SIG-M5 treated with dmso at 0.1 percent for 504 hours (cell line): ENCODE measurements around the gene CCDC170.
A peak's percentile ranks its signal among the peaks of the same experiment; 100 is the strongest.
"Not testable (repeated sequence)": the region's sequence is repeated elsewhere in the genome, so short reads cannot be mapped to it uniquely, and the experiment has no call there.

ENCODE experiments used
- DNase-seq: peaks from one replicate; lab custom pipeline; 2025; ENCODE audit not compliant: unreplicated experiment; lab: John Stamatoyannopoulos, UW

The CCDC170 gene

DNA sequence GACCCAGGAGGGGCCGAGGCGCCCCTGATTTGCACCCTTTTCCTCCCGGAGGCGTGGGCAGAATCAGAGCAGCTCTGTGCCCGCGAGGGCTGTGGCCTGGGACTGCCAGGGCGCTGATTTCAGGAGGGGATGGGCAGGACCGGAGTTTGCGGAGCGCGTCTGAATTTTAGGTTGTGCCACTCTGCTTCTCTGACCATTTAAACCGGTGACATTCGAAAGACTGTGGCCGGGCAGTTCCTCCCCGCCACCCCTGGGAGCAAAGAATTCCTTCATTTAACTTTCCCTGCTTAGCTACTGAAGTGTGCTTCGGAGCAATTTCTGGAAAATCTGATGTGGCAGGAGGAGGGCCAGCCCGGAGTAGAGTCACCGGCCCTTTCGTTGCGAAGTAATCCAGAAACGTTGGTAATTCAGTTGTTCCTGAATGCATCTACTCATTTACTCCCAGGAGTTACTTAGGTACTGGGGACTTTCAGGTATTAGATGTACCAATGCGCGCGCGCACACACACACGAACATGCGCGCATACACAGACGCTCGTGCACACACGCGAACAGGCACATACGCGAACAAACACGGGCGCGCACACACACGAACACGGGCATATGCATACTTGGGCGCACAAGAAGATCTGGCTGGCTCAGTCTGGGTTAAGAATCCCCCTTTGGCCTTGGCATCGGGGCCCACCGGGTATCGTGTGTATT lies 568 bp downstream of the CCDC170 start:
- no peak for DNase-seq

DNA sequence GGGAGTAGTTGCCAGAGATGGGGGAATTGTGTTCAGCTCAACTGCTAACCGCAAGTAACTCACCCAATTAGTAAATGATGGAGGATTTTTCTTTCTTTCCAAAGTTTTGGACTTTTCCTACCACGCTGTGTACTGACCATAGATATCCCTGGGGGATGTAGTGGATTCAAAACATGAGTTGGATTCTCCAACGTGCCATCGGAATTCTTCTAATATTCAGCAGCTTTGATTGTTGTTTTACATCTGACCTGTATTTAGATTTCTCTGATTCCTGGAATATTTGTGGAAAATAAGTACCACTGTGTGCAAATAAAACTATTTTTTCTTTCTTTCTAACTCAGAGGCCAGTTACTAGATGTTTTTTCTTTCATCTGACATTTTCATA lies 1.1 kb downstream of the CCDC170 start:
- no peak for DNase-seq

DNA sequence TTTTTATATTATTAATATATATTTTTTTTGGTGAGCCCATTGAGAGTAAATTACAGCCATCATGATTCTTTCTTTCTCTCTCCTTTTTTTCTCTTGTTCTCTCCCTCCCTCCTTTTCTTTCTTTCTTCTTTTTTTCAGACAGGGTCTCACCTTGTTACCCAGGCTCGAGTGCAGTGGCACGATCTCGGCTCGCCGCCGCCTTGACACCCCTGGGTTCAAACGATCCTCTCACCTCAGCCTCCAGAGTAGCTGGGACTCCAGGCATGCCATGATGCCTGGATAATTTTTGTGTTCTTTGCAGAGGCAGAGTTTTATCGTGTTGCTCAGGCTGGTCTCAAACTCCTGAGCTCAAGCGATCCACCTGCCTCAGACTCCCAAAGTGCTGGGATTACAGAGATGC lies 1.6 kb downstream of the CCDC170 start:
- no peak for DNase-seq

DNA sequence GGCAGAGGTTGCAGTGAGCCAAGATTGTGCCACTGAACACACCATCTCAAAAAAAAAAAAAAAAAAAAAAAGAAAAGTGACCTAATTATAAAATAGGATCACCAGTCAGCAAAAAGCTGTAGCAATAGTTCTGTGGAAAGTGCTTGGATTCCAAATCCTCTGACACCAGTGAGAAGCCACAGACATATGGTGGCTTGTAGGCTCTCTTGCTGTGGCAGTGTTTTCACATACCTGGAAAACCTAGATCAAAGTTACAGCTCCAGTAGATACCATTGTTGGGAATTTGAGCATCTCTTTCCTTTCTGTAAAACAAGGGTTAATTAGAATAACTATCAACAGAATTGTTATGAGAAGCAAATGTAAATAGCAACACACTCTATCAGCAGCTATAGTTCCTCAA lies 4.1 kb downstream of the CCDC170 start:
- DNase-seq: peak; percentile 71

DNA sequence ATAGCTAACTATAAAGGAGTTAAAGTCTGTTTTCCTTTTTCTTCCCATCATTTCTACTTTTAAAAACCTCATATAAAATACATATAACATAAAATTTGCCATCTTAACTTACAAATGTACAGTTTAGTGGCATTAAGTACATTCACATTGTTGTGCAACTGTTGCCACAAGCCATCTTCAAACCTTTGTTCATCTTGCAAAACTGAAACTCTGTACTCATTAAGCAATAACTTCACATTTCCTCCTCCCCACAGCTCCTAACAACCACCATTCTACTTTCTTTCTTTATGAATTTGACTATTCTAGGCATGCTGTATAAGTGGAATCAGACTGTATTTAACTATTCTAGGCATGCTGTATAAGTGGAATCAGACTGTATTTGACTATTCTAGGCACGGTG lies 4.5 kb downstream of the CCDC170 start:
- DNase-seq: peak; percentile 91

DNA sequence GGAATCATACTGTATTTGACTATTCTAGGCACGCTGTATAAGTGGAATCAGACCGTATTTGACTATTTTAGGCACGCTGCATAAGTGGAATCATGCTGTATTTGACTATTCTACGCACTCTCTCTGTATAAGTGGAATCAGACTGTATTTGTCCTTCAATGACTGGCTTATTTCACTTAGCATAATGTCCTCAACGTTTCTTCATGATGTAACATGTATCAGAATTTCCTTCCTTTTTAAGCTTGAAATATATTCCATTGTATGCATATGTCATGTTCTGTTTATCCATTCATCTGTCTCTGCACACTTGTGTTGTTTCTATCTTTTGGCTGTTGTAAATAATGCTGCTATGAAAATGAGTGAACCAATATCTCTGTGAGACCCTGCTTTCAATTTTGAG lies 5.7 kb downstream of the CCDC170 start:
- no peak for DNase-seq

DNA sequence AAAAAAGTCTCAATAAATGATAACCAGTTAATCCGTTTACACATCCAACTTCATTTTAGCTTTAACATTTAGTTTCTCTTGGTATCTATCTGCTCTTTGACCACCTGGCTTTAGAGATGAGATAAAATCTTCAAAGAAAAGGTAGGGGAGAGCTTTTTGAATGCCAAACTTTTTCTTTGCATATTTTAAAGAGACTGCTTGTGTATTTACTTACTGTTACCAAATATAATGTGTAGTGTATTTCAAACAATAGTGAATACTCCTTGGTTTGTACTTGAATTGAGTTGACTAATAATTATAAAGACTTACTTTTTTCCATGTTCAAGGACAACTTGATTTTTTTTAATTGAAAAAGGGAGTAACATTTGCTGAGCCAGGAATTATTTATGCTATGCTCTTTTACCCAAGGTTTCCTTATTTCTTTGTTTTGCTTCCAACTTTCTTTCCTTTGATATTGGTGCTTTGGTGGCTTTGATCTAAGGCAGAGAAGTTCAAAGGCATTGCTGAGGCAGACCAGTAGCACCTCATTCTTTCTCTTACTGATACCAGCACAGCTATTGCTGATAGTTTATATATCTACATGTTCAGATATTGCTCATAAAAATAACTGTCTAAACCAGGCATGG lies 7.8 kb downstream of the CCDC170 start:
- DNase-seq: no peak

DNA sequence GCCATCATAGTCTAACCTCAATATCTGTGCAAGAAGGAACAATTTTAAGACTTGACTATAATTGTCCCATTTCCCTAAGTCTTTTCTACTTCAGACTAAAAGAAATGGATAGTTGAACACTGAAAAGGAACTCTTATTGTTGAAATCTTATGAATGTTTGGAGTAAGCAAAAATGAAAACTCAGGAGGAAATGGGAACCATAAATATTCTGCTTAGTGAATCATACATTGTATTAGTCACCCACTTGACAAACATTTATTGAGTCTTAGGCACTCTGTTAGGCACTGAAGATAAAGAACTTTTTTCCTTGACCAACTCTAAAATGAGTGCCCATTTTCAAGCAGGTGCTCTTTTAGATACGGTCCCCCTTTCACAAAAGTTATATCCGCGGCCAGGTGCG lies 8.7 kb downstream of the CCDC170 start:
- peak; percentile 7 for DNase-seq

DNA sequence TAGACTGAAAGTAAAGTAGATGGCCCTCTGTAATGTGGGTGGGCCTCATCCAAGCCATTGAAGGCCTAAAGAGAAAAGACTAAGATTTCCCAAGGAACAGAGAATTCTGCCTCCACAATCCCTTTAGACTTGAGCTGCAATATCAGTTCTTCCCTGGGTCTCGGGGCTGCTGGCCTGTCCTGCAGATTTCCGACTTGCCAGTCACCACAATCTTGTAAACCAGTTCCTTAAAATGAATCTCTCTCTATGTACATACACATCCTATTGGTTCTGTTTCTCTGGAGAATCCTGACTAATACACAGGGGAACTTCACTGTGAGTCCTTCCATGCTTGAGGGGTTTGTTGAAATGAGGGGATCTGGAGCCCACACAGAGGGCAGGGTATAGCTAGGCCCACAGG lies 12.9 kb downstream of the CCDC170 start:
- no peak for DNase-seq

DNA sequence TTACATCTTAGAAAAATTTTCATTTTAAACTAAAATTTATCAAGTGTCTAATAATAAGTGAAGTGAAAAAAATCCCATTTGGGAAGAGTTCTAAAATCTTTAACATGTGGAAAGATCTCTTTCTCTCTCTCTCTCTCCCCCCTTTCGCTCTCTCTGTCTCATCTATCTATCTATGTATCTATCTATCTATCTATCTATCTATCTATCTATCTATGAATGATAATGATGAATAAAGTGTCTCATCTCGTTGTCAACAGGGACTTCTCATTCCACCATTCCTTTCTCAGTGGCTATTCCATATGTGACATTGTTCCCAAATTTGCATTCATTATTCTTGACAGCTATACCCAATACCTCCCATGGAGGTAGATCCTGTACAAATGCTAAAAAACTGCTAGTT lies 15.2 kb downstream of the CCDC170 start:
- no peak for DNase-seq

DNA sequence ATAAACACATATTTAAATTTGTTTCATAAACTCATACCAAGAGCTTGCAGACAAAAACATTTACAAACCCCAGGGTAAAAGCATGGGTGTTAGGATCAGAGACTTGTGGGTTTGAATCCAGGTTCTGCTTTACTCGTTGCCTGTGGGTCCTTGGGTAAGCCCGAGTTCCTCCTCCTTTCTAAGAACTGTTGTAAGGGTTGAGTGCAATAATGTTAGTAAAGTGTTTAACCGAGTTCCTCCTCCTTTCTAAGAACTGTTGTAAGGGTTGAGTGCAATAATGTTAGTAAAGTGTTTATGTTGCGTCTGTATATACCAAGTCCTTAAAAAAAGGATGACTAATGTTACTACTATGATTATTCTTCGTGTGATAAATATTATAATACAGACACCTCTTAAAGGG lies 18.7 kb downstream of the CCDC170 start:
- no peak for DNase-seq

DNA sequence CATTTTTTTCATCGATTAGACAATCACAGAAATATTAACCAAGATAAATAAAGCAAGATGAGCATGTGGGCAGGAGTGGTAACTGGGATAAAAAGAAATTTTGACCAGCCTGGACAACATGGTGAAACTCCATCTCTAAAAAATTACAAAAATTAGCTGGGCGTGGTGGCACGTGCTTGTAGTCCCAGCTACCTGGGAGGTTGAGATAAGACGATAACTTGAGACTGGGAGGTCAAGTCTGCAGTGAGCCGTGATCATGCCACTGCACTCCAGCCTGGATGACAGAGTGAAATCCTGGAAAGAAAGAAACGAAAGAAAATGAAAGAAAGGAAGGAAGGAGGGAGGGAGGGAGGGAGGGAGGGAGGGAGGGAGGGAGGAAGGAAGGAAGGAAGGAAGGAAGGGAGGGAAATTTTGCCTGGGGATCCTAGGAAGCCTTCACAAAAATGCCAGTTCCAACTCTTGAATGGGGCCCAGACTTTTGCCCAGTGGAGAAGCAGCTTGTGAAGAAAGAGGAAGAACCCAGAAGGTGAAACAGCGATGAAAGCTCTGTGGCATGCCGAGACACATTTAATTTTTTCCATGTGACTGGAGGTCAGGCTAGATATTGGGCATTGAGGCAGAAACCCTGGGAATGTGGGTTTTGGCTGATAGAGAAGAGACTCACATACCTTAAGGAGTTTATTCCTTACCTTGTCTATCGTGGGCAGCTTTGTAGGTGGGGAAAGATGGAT lies 20.3 kb downstream of the CCDC170 start:
- no peak for DNase-seq

DNA sequence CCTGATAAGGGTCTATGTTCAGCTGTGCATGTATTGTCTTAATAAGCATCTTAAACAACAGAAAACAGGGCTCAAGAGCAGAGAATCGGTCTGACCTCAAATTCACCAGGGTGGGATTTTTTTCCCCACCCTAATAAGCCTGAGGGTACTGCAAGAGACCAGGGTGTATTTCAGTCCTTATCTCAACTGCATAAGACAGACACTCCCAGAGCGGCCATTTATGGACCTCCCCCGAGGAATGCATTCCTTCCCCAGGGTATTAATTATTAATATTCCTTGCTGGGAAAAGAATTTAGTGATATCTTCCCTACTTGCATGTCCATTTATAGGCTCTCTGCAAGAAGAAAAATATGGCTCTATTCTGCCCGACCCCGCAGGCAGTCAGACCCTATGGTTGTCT lies 25.2 kb downstream of the CCDC170 start:
- DNase-seq: not testable (repeated sequence)

DNA sequence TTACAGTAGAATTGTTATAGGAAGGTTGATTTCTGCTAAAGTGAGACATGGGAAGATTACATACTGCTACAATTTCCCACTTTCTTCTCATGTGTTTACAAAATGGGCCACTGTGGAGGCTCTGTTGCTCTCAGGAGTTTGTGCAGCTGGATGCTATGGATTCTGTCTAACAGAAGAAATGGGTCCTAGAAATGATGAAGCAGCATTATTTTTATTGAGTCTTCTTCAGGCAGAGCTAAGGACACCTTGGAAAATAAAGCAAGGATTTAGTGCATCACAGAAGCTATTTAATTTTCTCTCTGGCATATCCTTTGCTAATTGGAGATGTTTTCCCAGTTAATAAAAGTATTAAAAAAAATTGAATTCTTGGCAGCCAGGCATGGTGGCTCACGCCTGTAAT lies 29.2 kb downstream of the CCDC170 start:
- DNase-seq: no peak

DNA sequence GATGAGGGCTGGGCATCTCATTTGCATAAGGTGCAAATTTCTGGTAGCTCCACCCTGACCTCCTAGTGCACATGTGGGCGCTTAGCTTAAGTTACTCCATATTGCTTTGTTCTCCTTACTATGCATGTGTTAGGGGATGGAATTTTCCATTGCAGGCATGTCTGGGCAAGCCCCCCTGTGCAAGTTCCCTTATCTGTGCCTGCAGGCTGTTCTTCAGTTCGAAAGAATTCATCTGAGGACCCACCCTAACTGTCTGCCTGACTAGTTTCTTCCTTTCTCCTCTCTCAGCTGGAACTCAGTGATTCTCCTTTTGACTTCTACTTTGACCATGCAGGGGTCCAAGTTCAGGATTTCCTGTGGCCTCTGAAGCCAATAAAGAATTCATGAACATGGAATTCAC lies 30.2 kb downstream of the CCDC170 start:
- no peak for DNase-seq

DNA sequence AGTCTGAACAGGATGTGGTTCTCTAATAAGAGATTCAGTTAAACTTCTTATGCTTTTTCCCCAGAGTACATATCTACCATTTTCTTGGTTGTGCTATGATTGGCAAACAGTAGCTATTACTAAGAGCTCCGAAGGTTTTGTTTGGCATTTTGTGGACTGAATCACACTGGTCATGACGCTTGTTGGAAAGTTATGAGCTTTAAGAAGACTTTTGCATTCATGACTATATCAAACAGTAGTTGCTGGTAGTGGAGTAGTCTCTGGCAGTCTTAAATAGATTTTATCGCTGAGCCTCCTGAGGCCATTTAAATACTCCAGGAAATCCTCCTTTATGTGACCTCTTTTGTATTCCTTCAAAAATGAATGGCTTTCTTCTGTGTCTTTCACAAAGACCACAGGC lies 40.8 kb downstream of the CCDC170 start:
- DNase-seq: no peak

DNA sequence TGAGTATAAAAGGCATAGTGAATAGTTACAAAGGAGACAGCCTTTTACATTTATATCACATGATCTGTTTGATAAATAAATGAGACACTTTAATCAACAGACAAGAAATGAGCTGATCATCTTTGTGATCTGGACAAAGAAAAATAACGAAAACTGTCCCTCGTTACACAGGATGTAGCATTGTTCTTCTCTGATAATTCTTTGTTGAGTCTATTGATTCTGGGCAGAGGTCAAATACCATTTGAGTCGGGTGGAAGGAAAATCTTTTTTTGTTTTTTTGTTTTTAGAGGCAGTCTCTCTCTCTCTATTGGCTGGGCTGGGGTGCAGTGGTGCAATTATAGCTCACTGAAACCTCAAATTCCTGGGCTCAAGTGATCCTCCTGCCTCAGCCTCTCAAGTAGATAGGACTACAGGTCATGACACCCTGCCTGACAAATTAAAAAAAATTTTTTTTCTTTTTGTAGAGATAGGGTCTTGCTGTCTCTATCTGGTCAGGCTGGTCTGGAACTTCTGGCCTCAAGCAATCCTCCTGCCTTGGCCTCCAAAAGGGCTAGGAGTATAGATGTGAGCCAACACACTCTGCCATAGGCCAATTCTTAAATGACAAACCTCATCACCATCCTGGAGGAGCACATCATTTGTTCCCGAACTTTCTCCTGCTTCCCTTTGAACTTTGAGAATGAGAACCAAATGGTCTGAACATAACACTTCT lies 41.8 kb downstream of the CCDC170 start:
- DNase-seq: no peak

DNA sequence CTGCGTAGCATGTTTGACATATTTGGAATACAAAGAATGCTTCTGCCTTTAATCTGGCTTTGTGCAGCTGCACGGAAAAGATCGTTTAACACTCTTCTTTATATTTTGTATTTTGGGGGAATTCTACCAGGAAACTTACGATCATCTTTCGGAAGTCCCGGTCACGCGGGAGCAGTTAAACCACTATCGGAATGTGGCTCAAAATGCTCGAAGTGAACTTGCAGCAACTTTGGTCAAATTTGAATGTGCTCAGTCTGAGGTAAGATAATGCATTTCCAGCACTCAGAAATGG lies 42.3 kb downstream of the CCDC170 start:
- DNase-seq: no peak

DNA sequence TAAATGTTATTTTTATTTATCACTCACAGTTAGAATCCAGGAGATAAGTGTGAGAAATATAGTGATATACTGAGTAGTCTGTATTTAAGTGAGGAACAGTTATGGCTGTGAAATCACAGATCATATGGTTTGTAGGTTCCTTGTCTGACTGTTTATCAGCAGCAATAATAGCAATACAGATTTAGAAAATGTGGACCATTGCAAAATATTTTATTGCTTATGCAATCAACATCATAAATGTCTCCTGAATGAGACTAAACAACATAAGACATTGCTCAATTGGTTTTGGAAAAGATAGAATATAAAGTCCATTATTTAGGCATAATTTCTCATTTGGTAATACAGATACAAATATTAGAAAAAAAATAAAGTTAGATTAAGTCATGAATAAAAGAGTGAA lies 43.7 kb downstream of the CCDC170 start:
- no peak for DNase-seq

DNA sequence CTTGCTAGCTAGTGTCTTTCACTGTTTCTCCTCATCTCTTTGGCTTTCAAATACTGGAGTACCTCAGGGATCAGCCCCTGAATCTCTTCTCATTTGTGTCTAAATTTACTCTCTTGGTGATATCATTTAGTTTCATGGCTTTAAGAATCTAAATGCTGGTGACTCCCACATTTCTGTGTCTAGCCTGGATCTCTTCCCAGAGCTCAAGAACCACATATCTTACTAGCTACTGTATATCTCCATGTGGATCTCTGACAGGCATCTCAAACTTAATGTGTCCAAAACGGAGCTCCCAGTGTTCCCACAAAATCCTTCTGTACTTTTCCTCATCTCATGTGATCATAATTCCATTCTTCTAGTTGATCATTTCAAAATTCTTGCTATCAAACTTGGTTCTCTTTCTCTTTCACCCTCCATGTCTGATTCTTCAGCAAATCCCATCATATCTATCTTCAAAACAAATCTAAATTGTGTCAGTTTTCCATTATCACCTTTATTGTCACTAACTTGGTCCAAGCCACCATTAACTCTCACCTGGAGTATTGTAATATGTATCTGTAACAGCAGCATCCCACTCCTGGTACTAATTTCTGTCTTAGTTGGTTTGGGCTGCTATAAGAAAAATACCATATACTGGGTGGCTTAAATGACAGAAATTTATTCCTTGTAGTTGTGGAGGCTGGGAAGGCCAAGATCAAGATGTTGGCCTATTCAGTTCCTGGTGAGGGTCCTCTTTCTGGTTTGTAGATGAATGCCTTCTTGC lies 45.9 kb downstream of the CCDC170 start:
- DNase-seq: no peak

DNA sequence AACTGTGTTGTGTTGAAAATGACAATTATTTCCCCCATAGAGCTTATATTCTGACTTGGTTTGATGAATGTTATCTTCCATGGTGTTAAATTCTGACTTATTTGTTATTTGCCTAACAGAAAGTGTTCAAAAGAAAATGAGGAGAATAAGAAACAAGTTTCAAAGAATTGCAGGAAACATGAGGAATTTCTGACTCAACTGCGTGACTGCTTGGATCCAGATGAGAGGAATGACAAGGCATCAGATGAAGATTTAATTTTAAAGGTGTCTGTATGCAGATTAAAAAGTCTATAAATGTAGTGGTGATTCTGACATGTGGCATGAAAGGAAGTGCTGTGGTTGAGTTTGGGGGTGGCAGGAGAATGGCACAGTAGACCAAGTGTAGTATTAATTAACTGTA lies 50.6 kb downstream of the CCDC170 start:
- no peak for DNase-seq
